Ascending aorta (tissue), 2 donors: Measurements from ENCODE around the gene SLC19A1. TPM values are rescaled to one million over a fixed set of nuclear protein-coding genes. Genes with fewer than 3 reads are reported as not detected.

Experiments used
- DNase-seq, 2 donors: peaks; one replicate each; pipeline ENCODE4 v3.0.0-alpha.2; 2019; ENCODE audit warnings: low spot score in 2 of 2
- H3K27ac ChIP-seq, 2 donors: fragments of 200-600 bp; sonication (generic); one replicate each; pipeline ENCODE4 v1.5.1; 2016 to 2017; ENCODE audit warnings: mild to moderate bottlenecking in 1 of 2
- H3K27me3 ChIP-seq: fragments of 200-600 bp; sonication (generic); one replicate; pipeline ENCODE4 v1.5.1; 2017
- H3K36me3 ChIP-seq, 2 donors: fragments of 200-600 bp; sonication (generic); one replicate each; pipeline ENCODE4 v1.5.1; 2016
- H3K4me1 ChIP-seq, 2 donors: fragments of 200-600 bp; sonication (generic); one replicate each; pipeline ENCODE4 v1.5.1; 2016 to 2017; ENCODE audit warnings: mild to moderate bottlenecking in 1 of 2
- H3K4me3 ChIP-seq, 2 donors: fragments of 200-600 bp; sonication (generic); one replicate each; pipeline ENCODE4 v1.5.1; 2016 to 2017; ENCODE audit warnings: mild to moderate bottlenecking in 1 of 2
- H3K9me3 ChIP-seq, 2 donors: fragments of 200-600 bp; sonication (generic); one replicate each; pipeline ENCODE4 v1.5.1; 2016
- CTCF ChIP-seq, 3 experiments: fragments of 200-600 bp in 2 of 3; fragments of 450-650 bp in 1 of 3; sonication (generic) in 2 of 3; IDR thresholded peaks; one replicate each; pipeline ENCODE4 v1.5.1; 2016 to 2019; ENCODE audit warnings: antibody characterized with exemption in 3 of 3, mild to moderate bottlenecking in 1 of 3, moderate library complexity in 1 of 3
- intact Hi-C: fragments of 100-400 bp; cut with DNase I; formaldehyde crosslinking; loops from one replicate; pipeline ENCODE4 v1.15.1; 2023
- total RNA-seq: library from RNA; depleted of rRNA; stranded (reverse); fragments of >200 nt; gene quantifications from one replicate; pipeline ENCODE4 v1.1.0, GENCODE V29; 2016

SLC19A1 gene
- total RNA-seq, 1 donor from 2014 or later = 8.4 TPM

GRCh38 chr21:45555557-45556301, 13.5 kb upstream of the SLC19A1 start:
- Histone ChIP-seq H3K4me3 (peak overlapping the region; percentile 65 to 66), H3K36me3 (no peaks in the 10 kb centered on the region), H3K27me3 (no peaks in the 10 kb centered on the region), H3K4me1 (no peaks in the 10 kb centered on the region), H3K9me3 (no peaks in the 10 kb centered on the region), H3K27ac (peak overlapping the region; percentile 82)
- intact Hi-C loops = loop anchor here (1.0 to 10.0 kb wide), 5 partner anchors 41 to 769 kb away; partner anchors contain the start of genes C21orf58, PCBP3 and PCNT
- TF ChIP-seq CTCF (IDR thresholded peaks at IDR 0.05) = peak; percentile 72 to 90 (median 78)
- peak in 1 of 2 donors; percentile 93 for DNase-seq

- Histone ChIP-seq H3K27me3 (no peaks in the 10 kb centered on the region), H3K4me3 (peak overlapping the region; percentile 65 to 66), H3K9me3 (no peaks in the 10 kb centered on the region), H3K27ac (peak overlapping the region; percentile 82), H3K36me3 (no peaks in the 10 kb centered on the region), H3K4me1 (no peaks in the 10 kb centered on the region)
- intact Hi-C loops = loop anchor here (1.0 to 10.0 kb wide), 4 partner anchors 41 to 770 kb away; partner anchors contain the start of genes C21orf58, PCBP3 and PCNT
- TF ChIP-seq CTCF (IDR thresholded peaks at IDR 0.05) = no peak
- DNase-seq = no peak
These were observed 13.0 kb upstream of the SLC19A1 start for GRCh38 chr21:45555251-45555556.

GRCh38 chr21:45554477-45555175, 12.4 kb upstream of the SLC19A1 start:
- TF ChIP-seq CTCF (IDR thresholded peaks at IDR 0.05) = peak; percentile 83 to 87 (median 84)
- H3K4me3 ChIP-seq = peak overlapping the region; percentile 66 to 77
- H3K36me3 ChIP-seq = no peaks in the 10 kb centered on the region
- peak in 1 of 2 donors; percentile 89 for DNase-seq
- no peaks in the 10 kb centered on the region for H3K27me3 ChIP-seq
- intact Hi-C loops = loop anchor here (1.0 to 10.0 kb wide), 4 partner anchors 42 to 770 kb away; partner anchors contain the start of genes C21orf58, PCBP3 and PCNT
- no peaks in the 10 kb centered on the region for H3K9me3 ChIP-seq
- H3K4me1 ChIP-seq = no peaks in the 10 kb centered on the region
- H3K27ac ChIP-seq = peak overlapping the region; percentile 55 to 73

- TF ChIP-seq CTCF (IDR thresholded peaks at IDR 0.05) = no peak
- H3K36me3 ChIP-seq = no peaks in the 10 kb centered on the region
- no peak for DNase-seq
- intact Hi-C loops = loop anchor here (10.0 kb wide), 1 partner anchor 772 kb away; the partner anchor contains the start of genes C21orf58 and PCNT
- H3K27me3 ChIP-seq = no peaks in the 10 kb centered on the region
- H3K27ac ChIP-seq = no peak overlapping the region
- no peak overlapping the region for H3K4me3 ChIP-seq
- H3K4me1 ChIP-seq = no peaks in the 10 kb centered on the region
- no peaks in the 10 kb centered on the region for H3K9me3 ChIP-seq
These were observed 10.6 kb upstream of the SLC19A1 start for GRCh38 chr21:45552696-45553391.
